Neutrophil (primary cell): ENCODE data around the gene KCNIP2.

ENCODE experiments used
- H3K27ac ChIP-seq: fragments of 200-600 bp; sonication (generic); 2 replicates; pipeline ENCODE4 v1.5.1; 2016; ENCODE audit warnings: mild to moderate bottlenecking, moderate library complexity
- H3K27me3 ChIP-seq: fragments of 200-600 bp; sonication (generic); 2 replicates; pipeline ENCODE4 v1.6.0; 2016; ENCODE audit warnings: mild to moderate bottlenecking
- H3K36me3 ChIP-seq: fragments of 200-600 bp; sonication (generic); 2 replicates; pipeline ENCODE4 v1.5.1; 2017
- H3K4me1 ChIP-seq, 2 experiments: fragments of 200-600 bp in 1 of 2; sonication (generic) in 1 of 2; 1 replicate in 1 of 2; 2 replicates in 1 of 2; pipeline versions ENCODE4 v1.5.1 to v1.6.1; 2013 to 2016; ENCODE audit warnings: low read depth in 1 of 2, low read length in 1 of 2, mild to moderate bottlenecking in 1 of 2, moderate library complexity in 1 of 2; ENCODE audit not compliant: control insufficient read depth in 1 of 2, insufficient read depth in 1 of 2
- H3K4me3 ChIP-seq, 2 experiments: fragments of 200-600 bp in 1 of 2; sonication (generic) in 1 of 2; 1 replicate in 1 of 2; 2 replicates in 1 of 2; pipeline ENCODE4 v1.5.1; 2013 to 2016; ENCODE audit warnings: low read depth in 1 of 2, low read length in 1 of 2, mild to moderate bottlenecking in 1 of 2, moderate library complexity in 1 of 2
- H3K9me3 ChIP-seq: fragments of 200-600 bp; sonication (generic); 2 replicates; pipeline ENCODE4 v1.5.1; 2016
- CTCF ChIP-seq: fragments of 200-600 bp; sonication (generic); IDR thresholded peaks from 2 replicates; pipeline ENCODE4 v1.5.1; 2016; ENCODE audit warnings: antibody characterized with exemption

KCNIP2 gene

DNA sequence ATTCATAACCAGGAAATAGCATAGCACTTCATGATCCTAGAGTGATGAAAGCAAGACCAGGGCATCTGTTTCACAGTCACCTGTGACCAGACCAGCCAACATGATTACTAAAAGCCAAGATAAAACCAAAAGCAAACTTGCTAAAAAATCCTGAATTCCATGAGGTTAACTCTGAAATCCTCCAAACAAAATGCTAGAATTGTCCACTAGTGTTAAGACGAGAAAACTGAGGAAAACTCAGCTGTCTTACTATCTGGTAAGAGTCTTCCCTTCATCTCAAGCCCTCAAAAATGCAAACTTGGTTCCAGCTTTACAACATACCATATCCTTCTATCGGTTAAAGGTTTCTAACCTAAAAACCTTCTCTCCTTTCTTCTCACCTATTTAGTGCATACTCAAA, 59.0 kb downstream of the KCNIP2 start:
- no peak overlapping the region for H3K27ac ChIP-seq
- peaks cover 71% of the 10 kb centered on the region for H3K36me3 ChIP-seq
- peaks cover 20% of the 10 kb centered on the region for H3K27me3 ChIP-seq
- H3K4me1 ChIP-seq: peaks cover 22 to 23% of the 10 kb centered on the region in 2 experiments
- no peak for TF ChIP-seq CTCF
- H3K9me3 ChIP-seq: peaks cover 3% of the 10 kb centered on the region
- H3K4me3 ChIP-seq: no peak overlapping the region

DNA sequence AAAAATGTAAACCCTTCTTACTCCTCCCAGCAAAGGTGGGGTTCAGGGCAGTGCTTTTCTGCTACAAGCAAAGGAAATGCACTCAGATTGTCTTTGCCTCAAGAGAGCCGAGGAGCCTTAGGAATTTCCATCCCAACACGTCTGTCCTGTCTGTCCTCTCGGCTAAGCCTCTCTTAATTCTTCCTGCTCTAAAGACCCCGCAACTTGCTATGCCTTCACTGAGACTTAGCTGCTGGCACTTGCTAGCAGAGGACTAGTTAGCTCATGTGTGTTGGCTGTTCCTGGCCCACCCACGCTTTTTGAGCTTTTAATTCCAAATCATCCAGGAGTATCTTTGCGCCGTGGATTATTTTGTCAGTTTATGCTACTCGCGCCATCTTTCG, 59.9 kb downstream of the KCNIP2 start:
- peaks cover 31 to 32% of the 10 kb centered on the region in 2 experiments for H3K4me1 ChIP-seq
- no peak for TF ChIP-seq CTCF
- peaks cover 62% of the 10 kb centered on the region for H3K36me3 ChIP-seq
- peak overlapping the region in 1 of 2 experiments; percentile 15 for H3K4me3 ChIP-seq
- peaks cover 28% of the 10 kb centered on the region for H3K27me3 ChIP-seq
- no peak overlapping the region for H3K27ac ChIP-seq
- H3K9me3 ChIP-seq: peaks cover 3% of the 10 kb centered on the region

DNA sequence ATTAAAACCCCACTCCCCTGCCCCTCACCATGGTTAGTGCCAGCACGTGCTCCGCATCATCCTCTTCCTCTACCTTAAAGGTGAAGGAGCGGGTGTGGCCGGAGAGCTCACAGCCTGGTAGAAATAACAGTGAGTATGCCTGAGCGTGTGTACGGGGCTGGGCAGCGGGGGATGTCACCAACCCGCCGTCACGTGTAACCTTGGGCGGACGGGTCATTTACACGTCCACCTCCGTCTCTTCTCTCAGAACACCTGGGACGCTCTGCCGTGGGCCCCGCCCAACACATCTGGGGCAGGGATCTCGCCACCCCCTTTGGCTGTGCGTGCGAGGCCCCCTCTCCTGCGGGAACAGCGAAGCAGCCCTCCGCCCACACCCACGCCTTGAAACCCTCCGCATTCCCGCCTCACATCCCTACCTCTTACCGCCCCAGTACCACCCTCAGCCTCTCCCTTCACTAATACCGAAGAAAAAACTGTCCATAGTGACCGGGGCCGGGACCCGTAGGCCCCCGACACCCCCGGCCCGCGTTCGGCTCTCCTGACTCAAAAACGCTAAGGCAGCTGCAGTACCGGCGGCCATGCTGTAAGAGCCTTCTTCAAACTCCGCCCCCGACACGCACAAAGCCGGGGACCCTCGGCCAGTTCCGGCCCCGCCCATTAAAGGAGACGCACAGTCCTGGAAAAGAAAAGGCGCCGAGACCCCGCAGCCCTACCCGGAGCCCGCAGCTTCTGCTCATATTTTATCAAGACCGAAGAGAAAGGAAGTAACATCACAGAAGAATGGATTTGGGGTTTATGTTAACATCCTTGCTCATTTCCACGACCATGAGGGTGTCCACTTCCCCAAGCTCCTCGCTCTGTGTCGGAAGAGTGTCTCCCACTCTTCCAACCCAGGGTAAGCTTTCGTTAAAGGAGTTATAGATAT, 60.5 kb downstream of the KCNIP2 start, which contains the start of gene NPM3:
NPM3 (minus strand) TSS at position 636 of the 925 bp plus-strand sequence; CDS start at position 580, 56 bp downstream.
- H3K4me3 ChIP-seq: peak within 1 kb of the TSS; percentile 15 to 23
- H3K9me3 ChIP-seq: peaks cover 3% of the 10 kb centered on the region
- H3K27me3 ChIP-seq: peaks cover 35% of the 10 kb centered on the region
- TF ChIP-seq CTCF: no peak
- peaks cover 33 to 34% of the 10 kb centered on the region in 2 experiments for H3K4me1 ChIP-seq
- H3K27ac ChIP-seq: no peak within 1 kb of the TSS
- peaks cover 56% of the 10 kb centered on the region for H3K36me3 ChIP-seq

GRCh38 chr10:101781984-101782810, 61.4 kb downstream of the KCNIP2 start:
- Histone ChIP-seq H3K4me1 (peaks cover 33 to 34% of the 10 kb centered on the region in 2 experiments), H3K27ac (no peak overlapping the region), H3K9me3 (peaks cover 3% of the 10 kb centered on the region), H3K27me3 (peaks cover 44% of the 10 kb centered on the region), H3K4me3 (no peak overlapping the region), H3K36me3 (peaks cover 50% of the 10 kb centered on the region)
- TF ChIP-seq CTCF: no peak

- Histone ChIP-seq H3K9me3 (peaks cover 3% of the 10 kb centered on the region), H3K36me3 (peaks cover 44% of the 10 kb centered on the region), H3K4me3 (no peak overlapping the region), H3K27me3 (peaks cover 50% of the 10 kb centered on the region), H3K4me1 (peaks cover 33 to 34% of the 10 kb centered on the region in 2 experiments), H3K27ac (no peak overlapping the region)
- no peak for TF ChIP-seq CTCF
Observed at GRCh38 chr10:101781655-101781983, 62.0 kb downstream of the KCNIP2 start.
